HG02981 (cell line): ENCODE results near the gene UBTD2.
A peak's percentile ranks its signal among the peaks of the same experiment; 100 is the strongest.

Experiments used
- ATAC-seq: cut with Tn5 transposase; IDR thresholded peaks from one replicate; pipeline ENCODE4 v1.9.1; 2021; ENCODE audit warnings: mild to moderate bottlenecking, moderate library complexity; ENCODE audit not compliant: unreplicated experiment

The UBTD2 gene

GRCh38 chr5:172173564-172174153 is 109.9 kb downstream of the UBTD2 start:
- ATAC-seq: no peak

GRCh38 chr5:172172912-172173563 is 110.5 kb downstream of the UBTD2 start:
- ATAC-seq: no peak

GRCh38 chr5:172171118-172171517 is 112.4 kb downstream of the UBTD2 start:
- ATAC-seq: no peak

GRCh38 chr5:172170251-172170701 is 113.3 kb downstream of the UBTD2 start:
- ATAC-seq: no peak

- no peak for ATAC-seq
Measured at GRCh38 chr5:172169216-172169615, 114.3 kb downstream of the UBTD2 start.

GRCh38 chr5:172168311-172168710 is 115.3 kb downstream of the UBTD2 start:
- no peak for ATAC-seq

- ATAC-seq: no peak
Measured at GRCh38 chr5:172167895-172168294, 115.7 kb downstream of the UBTD2 start.

- ATAC-seq: no peak
Measured at GRCh38 chr5:172166030-172166826, 117.3 kb downstream of the UBTD2 start.

GRCh38 chr5:172165465-172165864 is 118.1 kb downstream of the UBTD2 start:
- peak; percentile 67 for ATAC-seq

GRCh38 chr5:172164769-172165212 is 118.8 kb downstream of the UBTD2 start:
- ATAC-seq: no peak

GRCh38 chr5:172163346-172163745 is 120.2 kb downstream of the UBTD2 start:
- no peak for ATAC-seq

GRCh38 chr5:172162987-172163343 is 120.6 kb downstream of the UBTD2 start:
- ATAC-seq: no peak

GRCh38 chr5:172162323-172162986 is 121.1 kb downstream of the UBTD2 start:
- ATAC-seq: no peak

GRCh38 chr5:172160506-172160905 is 123.1 kb downstream of the UBTD2 start:
- ATAC-seq: no peak
